ENCODE measurements around the gene COPZ1. TPM values are rescaled to one million over a fixed set of nuclear protein-coding genes. Genes with fewer than 3 reads are reported as not detected.

The COPZ1 gene
- total RNA-seq, 4 donors from 2014 or later = 60.8 to 92.3 (median 79.5) TPM

- no peak for TF ChIP-seq CTCF (IDR thresholded peaks at IDR 0.05; ENCODE audit: low read depth)
These were observed 13.1 kb downstream of the COPZ1 start for GRCh38 chr12:54337854-54338650.

GRCh38 chr12:54338698-54339296 lies 13.9 kb downstream of the COPZ1 start:
- TF ChIP-seq CTCF (IDR thresholded peaks at IDR 0.05; ENCODE audit: low read depth) = no peak

GRCh38 chr12:54340846-54341245 lies 15.9 kb downstream of the COPZ1 start:
- TF ChIP-seq CTCF (IDR thresholded peaks at IDR 0.05; ENCODE audit: low read depth) = no peak

GRCh38 chr12:54341378-54342300 lies 16.7 kb downstream of the COPZ1 start:
- TF ChIP-seq CTCF (IDR thresholded peaks at IDR 0.05; ENCODE audit: low read depth) = no peak

GRCh38 chr12:54349036-54349435 lies 24.1 kb downstream of the COPZ1 start:
- TF ChIP-seq CTCF (IDR thresholded peaks at IDR 0.05; ENCODE audit: low read depth) = no peak

GRCh38 chr12:54349679-54350078 lies 24.7 kb downstream of the COPZ1 start:
- TF ChIP-seq CTCF (IDR thresholded peaks at IDR 0.05; ENCODE audit: low read depth) = no peak

GRCh38 chr12:54350743-54351142 lies 25.8 kb downstream of the COPZ1 start:
- no peak for TF ChIP-seq CTCF (IDR thresholded peaks at IDR 0.05; ENCODE audit: low read depth)
